Kidney (tissue), 14 donors: Measurements from ENCODE around the gene MTPN. TPM values are rescaled to one million over a fixed set of nuclear protein-coding genes. Genes with fewer than 3 reads are reported as not detected.

Experiments
- DNase-seq, 5 donors: peaks; one replicate each; pipeline ENCODE4 v3.0.0-alpha.2; 2013 to 2020
- FAIRE-seq: peaks from 2 replicates; lab custom pipeline; 2012; peaks lifted over from hg19 to GRCh38; lab: Jason Lieb, UNC
- H3K27ac ChIP-seq, 2 donors: one replicate each; pipeline ENCODE4 v1.7.0; 2013; ENCODE audit warnings: low read depth in 2 of 2, low read length in 2 of 2, inconsistent platforms in 1 of 2
- H3K27me3 ChIP-seq: one replicate; pipeline ENCODE4 v1.7.1; 2013; ENCODE audit warnings: low read length, inconsistent platforms; ENCODE audit not compliant: control insufficient read depth, insufficient read depth
- H3K36me3 ChIP-seq, 3 donors: one replicate each; pipeline versions ENCODE4 v1.7.0 to v1.7.1; 2013; ENCODE audit warnings: low read length in 3 of 3, control low read depth in 1 of 3, inconsistent platforms in 1 of 3; ENCODE audit not compliant: insufficient read depth in 3 of 3, control insufficient read depth in 2 of 3
- H3K4me1 ChIP-seq, 3 donors: one replicate each; pipeline versions ENCODE4 v1.7.0 to v1.7.1; 2013; ENCODE audit warnings: low read length in 3 of 3, inconsistent platforms in 1 of 3, low read depth in 1 of 3; ENCODE audit not compliant: control insufficient read depth in 2 of 3, insufficient read depth in 2 of 3
- H3K4me3 ChIP-seq, 3 donors: one replicate each; pipeline versions ENCODE4 v1.7.0 to v1.8.1; 2013; ENCODE audit warnings: low read length in 3 of 3, control low read depth in 1 of 3, inconsistent platforms in 1 of 3
- H3K9ac ChIP-seq, 3 donors: one replicate each; pipeline versions ENCODE4 v1.7.0 to v1.7.1; 2013; ENCODE audit warnings: low read length in 3 of 3, control low read depth in 1 of 3, inconsistent platforms in 1 of 3
- H3K9me3 ChIP-seq, 3 donors: one replicate each; pipeline versions ENCODE4 v1.7.0 to v1.7.1; 2013; ENCODE audit warnings: low read length in 3 of 3, control low read depth in 1 of 3, inconsistent platforms in 1 of 3; ENCODE audit not compliant: control insufficient read depth in 2 of 3, insufficient read depth in 1 of 3
- intact Hi-C: fragments of 100-400 bp; cut with DNase I; formaldehyde crosslinking; loops from one replicate; pipeline ENCODE4 v1.11.1; 2022
- polyA plus RNA-seq: library from polyadenylated mRNA; stranded (reverse); fragments of 350-450 nt; fragmentation: Illumina TruSeq; extraction: RNeasy Lipid Tissue Mini Kit (QIAGEN cat#74804); gene quantifications from one replicate; pipeline ENCODE4 v1.2.3, GENCODE V29; 2014; ENCODE audit warnings: low read depth, low replicate concordance; ENCODE audit not compliant: insufficient read depth
- total RNA-seq: library from RNA; stranded (reverse); fragmentation: NEBNext Ultra II Directional; extraction: Animal tissue kit (Norgen Biotek cat#: 25700); gene quantifications from one replicate; pipeline ENCODE4 v1.2.1, GENCODE V29; 2021
- TF ChIP-seq, protein P1 (sequence below): IDR thresholded peaks from 3 replicates; pipeline ENCODE4 v1.5.1; 2012; ENCODE audit warnings: mild to moderate bottlenecking, moderate library complexity, borderline replicate concordance; ENCODE audit not compliant: insufficient read depth; ENCODE audit errors: extremely low read depth
- donor health status: control.
- donor health status: control.
- donor health status: control.
- donor health status: control.
- donor health status: control.
- donor health status: DM: yes; HTN: yes; CAD: no.
- donor health status: Normal renal cell carcinoma (clear cell type).

Gene MTPN
- total and polyA plus RNA-seq, 2 donors from 2014 or later = 43.1 to 101 TPM

DNA sequence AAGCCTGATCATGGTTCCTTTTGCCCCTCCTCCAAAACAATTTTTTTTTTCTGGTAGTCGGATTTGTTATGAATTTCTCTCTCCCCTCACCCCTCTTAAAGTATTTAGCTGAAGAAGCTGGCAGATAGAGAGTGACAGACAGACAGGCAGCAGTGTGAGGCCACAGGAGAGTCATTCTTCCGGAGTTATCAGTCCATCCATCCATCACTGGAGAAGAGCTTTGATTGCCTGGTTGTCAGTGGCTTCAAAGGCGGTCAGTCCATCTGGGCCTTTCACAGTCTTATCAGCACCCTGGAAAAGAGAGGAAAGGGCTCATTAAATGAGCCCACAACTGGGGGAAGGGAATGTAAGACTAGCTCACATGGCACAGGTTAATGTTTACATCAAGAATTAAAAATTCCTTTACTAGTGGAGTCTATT, 47.4 kb downstream of the MTPN start:
- intact Hi-C loops = no loop called here
- Histone ChIP-seq H3K27me3 (no peaks in the 10 kb centered on the region), H3K36me3 (no peaks in the 10 kb centered on the region), H3K9me3 (no peaks in the 10 kb centered on the region), H3K9ac (no peak overlapping the region), H3K4me3 (no peak overlapping the region), H3K27ac (no peak overlapping the region), H3K4me1 (peaks cover 0 to 24% (median 3%) of the 10 kb centered on the region in 3 donors)
- FAIRE-seq = no peak
- TF ChIP-seq, protein P1, sequence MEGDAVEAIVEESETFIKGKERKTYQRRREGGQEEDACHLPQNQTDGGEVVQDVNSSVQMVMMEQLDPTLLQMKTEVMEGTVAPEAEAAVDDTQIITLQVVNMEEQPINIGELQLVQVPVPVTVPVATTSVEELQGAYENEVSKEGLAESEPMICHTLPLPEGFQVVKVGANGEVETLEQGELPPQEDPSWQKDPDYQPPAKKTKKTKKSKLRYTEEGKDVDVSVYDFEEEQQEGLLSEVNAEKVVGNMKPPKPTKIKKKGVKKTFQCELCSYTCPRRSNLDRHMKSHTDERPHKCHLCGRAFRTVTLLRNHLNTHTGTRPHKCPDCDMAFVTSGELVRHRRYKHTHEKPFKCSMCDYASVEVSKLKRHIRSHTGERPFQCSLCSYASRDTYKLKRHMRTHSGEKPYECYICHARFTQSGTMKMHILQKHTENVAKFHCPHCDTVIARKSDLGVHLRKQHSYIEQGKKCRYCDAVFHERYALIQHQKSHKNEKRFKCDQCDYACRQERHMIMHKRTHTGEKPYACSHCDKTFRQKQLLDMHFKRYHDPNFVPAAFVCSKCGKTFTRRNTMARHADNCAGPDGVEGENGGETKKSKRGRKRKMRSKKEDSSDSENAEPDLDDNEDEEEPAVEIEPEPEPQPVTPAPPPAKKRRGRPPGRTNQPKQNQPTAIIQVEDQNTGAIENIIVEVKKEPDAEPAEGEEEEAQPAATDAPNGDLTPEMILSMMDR = no peak
- peak in 2 of 5 donors; percentile 48 to 61 for DNase-seq

DNA sequence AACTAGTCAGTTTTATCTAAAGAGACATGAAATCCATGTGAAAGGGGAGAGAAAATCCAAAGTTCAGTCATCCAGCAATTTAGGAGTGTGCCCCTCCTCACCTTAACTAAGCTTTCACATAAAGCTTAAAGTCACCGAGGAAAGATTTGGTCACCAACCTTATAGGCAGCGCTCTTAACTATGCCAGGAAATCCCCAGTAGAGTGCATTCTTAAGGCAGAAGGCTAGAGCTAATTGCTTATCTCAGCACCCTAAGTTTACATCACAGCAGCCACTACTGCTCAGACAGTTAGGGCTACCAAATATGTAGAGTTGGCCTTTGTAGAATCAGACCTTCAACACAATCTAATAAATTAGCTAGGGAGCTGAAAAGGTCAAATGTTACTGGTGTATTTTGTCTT, 47.9 kb downstream of the MTPN start:
- H3K27ac ChIP-seq = no peak overlapping the region
- peaks cover 0 to 24% (median 3%) of the 10 kb centered on the region in 3 donors for H3K4me1 ChIP-seq
- DNase-seq = peak in 1 of 5 donors; percentile 19
- H3K36me3 ChIP-seq = no peaks in the 10 kb centered on the region
- no peak overlapping the region for H3K9ac ChIP-seq
- FAIRE-seq = no peak
- TF ChIP-seq, protein P1 = no peak
- H3K4me3 ChIP-seq = no peak overlapping the region
- no peaks in the 10 kb centered on the region for H3K27me3 ChIP-seq
- intact Hi-C loops = no loop called here
- no peaks in the 10 kb centered on the region for H3K9me3 ChIP-seq

DNA sequence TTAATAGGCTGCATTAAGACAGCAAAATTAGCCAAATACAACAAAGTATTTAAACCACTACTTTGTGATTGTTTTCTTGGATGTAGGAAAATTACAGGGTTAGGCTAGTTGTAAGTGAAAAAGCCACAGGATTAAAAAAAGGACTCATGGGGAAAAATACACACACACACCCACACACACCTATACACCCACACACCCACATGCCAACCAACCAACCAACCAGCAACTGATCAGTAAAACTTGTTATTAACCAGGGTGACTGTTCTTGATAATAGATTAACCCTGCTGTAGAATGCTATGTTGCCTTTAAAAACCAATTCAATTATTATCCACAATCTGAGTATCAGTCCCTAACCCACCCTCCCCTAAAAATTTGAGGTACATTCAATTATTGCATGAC, 49.0 kb downstream of the MTPN start:
- TF ChIP-seq, protein P1 = no peak
- no peak overlapping the region for H3K27ac ChIP-seq
- H3K4me3 ChIP-seq = no peak overlapping the region
- H3K27me3 ChIP-seq = no peaks in the 10 kb centered on the region
- H3K9ac ChIP-seq = no peak overlapping the region
- DNase-seq (no peak), FAIRE-seq (no peak)
- no peaks in the 10 kb centered on the region for H3K9me3 ChIP-seq
- intact Hi-C loops = no loop called here
- no peaks in the 10 kb centered on the region for H3K36me3 ChIP-seq
- H3K4me1 ChIP-seq = peaks cover 0 to 24% (median 3%) of the 10 kb centered on the region in 3 donors

DNA sequence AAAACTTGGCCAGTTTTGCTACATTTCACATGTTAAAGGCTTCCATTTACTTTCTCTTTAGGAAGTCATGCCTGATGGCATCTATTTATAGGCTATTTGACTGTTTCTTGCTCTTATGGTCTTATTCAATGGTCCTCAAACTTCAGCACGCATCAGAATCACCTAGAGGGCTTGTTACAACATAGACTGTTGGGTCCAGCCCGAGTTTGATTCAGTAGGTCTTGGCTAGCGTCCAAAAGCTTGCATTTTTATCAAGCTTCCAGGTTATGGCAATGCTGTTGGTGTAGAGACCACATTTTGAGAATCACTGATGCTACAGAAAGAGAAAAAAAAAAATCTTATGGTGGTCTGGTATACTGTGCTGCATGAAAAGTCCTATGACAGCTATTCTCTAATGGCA, 51.9 kb downstream of the MTPN start:
- Histone ChIP-seq H3K9ac (no peak overlapping the region), H3K4me1 (peaks cover 0 to 10% (median 3%) of the 10 kb centered on the region in 3 donors), H3K9me3 (no peaks in the 10 kb centered on the region), H3K36me3 (no peaks in the 10 kb centered on the region), H3K27me3 (no peaks in the 10 kb centered on the region), H3K4me3 (no peak overlapping the region), H3K27ac (no peak overlapping the region)
- no peak for DNase-seq
- no peak for FAIRE-seq
- TF ChIP-seq, protein P1 = no peak
- intact Hi-C loops = no loop called here
